Measurements from ENCODE around the gene PIK3C2B. TPM values are rescaled to one million over a fixed set of nuclear protein-coding genes. Genes with fewer than 3 reads are reported as not detected.

The PIK3C2B gene
- total RNA-seq, 1 experiment from 2014 or later, result 24.7 TPM

GRCh38 chr1:204472660-204473059 is 21.9 kb downstream of the PIK3C2B start:
- Mint-ChIP-seq H3K9me3 (ENCODE audit: unreplicated experiment) (no peaks in the 10 kb centered on the region), H3K4me1 (ENCODE audit: low read depth, unreplicated experiment) (no peaks in the 10 kb centered on the region), H3K36me3 (ENCODE audit: insufficient read depth, unreplicated experiment) (no peaks in the 10 kb centered on the region), H3K27ac (ENCODE audit: unreplicated experiment) (no peak overlapping the region), H3K4me3 (ENCODE audit: unreplicated experiment) (no peak overlapping the region), H3K27me3 (ENCODE audit: insufficient read depth, unreplicated experiment) (no peaks in the 10 kb centered on the region)
- H3K27me3 ChIP-seq (replicated peaks; ENCODE audit: control insufficient read depth, insufficient read depth, low read length), result no peaks in the 10 kb centered on the region
- no peak for DNase-seq
- no peaks in the 10 kb centered on the region for H3K9me3 ChIP-seq
- intact Hi-C loops (cut with micrococcal nuclease; ENCODE audit: unreplicated experiment), result no loop called here
- no peaks in the 10 kb centered on the region for H3K4me1 ChIP-seq
- BruUV-seq (replicated peaks), result no TSS peak
- CTCF ChIA-PET, result no interaction called here
- TF ChIP-seq CTCF (IDR thresholded peaks at IDR 0.05; ENCODE audit: insufficient read depth in 1 of 2, low read depth in 1 of 2, low read length in 1 of 2, severe bottlenecking in 1 of 2, unreplicated experiment in 1 of 2), result no peak
- POLR2A ChIA-PET, result no interaction called here
- no peak overlapping the region for H3K4me3 ChIP-seq (ENCODE audit: low read depth, low read length)
- peaks cover 2% of the 10 kb centered on the region; the same call in 1 of the 2 replicates for H3K36me3 ChIP-seq (ENCODE audit: control insufficient read depth, insufficient read depth, low read length)

GRCh38 chr1:204471687-204472086 is 22.9 kb downstream of the PIK3C2B start:
- no peak for TF ChIP-seq CTCF (IDR thresholded peaks at IDR 0.05; ENCODE audit: insufficient read depth in 1 of 2, low read depth in 1 of 2, low read length in 1 of 2, severe bottlenecking in 1 of 2, unreplicated experiment in 1 of 2)
- no peak for DNase-seq
- H3K9me3 Mint-ChIP-seq (ENCODE audit: unreplicated experiment), result no peaks in the 10 kb centered on the region
- CTCF ChIA-PET, result interaction anchor here (0.6 kb wide), 1 partner anchor 19 kb away, joined by 4 read pairs; no protein-coding TSS in a partner anchor
- BruUV-seq (replicated peaks), result no TSS peak
- intact Hi-C loops (cut with micrococcal nuclease; ENCODE audit: unreplicated experiment), result no loop called here
- no peak overlapping the region for H3K27ac Mint-ChIP-seq (ENCODE audit: unreplicated experiment)
- Histone ChIP-seq H3K9me3 (no peaks in the 10 kb centered on the region), H3K27me3 (replicated peaks; ENCODE audit: control insufficient read depth, insufficient read depth, low read length) (no peaks in the 10 kb centered on the region), H3K4me1 (no peaks in the 10 kb centered on the region), H3K4me3 (ENCODE audit: low read depth, low read length) (no peak overlapping the region), H3K36me3 (ENCODE audit: control insufficient read depth, insufficient read depth, low read length) (peaks cover 2% of the 10 kb centered on the region; the same call in 1 of the 2 replicates)
- POLR2A ChIA-PET, result no interaction called here
- no peaks in the 10 kb centered on the region for H3K4me1 Mint-ChIP-seq (ENCODE audit: low read depth, unreplicated experiment)
- H3K4me3 Mint-ChIP-seq (ENCODE audit: unreplicated experiment), result no peak overlapping the region
- no peaks in the 10 kb centered on the region for H3K27me3 Mint-ChIP-seq (ENCODE audit: insufficient read depth, unreplicated experiment)
- no peaks in the 10 kb centered on the region for H3K36me3 Mint-ChIP-seq (ENCODE audit: insufficient read depth, unreplicated experiment)

GRCh38 chr1:204469304-204469703 is 25.3 kb downstream of the PIK3C2B start:
- CTCF ChIA-PET, result no interaction called here
- Histone ChIP-seq H3K4me1 (no peaks in the 10 kb centered on the region), H3K36me3 (ENCODE audit: control insufficient read depth, insufficient read depth, low read length) (peaks cover 2% of the 10 kb centered on the region; the same call in 1 of the 2 replicates), H3K9me3 (no peaks in the 10 kb centered on the region), H3K4me3 (ENCODE audit: low read depth, low read length) (no peak overlapping the region), H3K27me3 (replicated peaks; ENCODE audit: control insufficient read depth, insufficient read depth, low read length) (no peaks in the 10 kb centered on the region)
- POLR2A ChIA-PET, result no interaction called here
- H3K4me1 Mint-ChIP-seq (ENCODE audit: low read depth, unreplicated experiment), result no peaks in the 10 kb centered on the region
- H3K36me3 Mint-ChIP-seq (ENCODE audit: insufficient read depth, unreplicated experiment), result no peaks in the 10 kb centered on the region
- no peaks in the 10 kb centered on the region for H3K27me3 Mint-ChIP-seq (ENCODE audit: insufficient read depth, unreplicated experiment)
- no peak for TF ChIP-seq CTCF (IDR thresholded peaks at IDR 0.05; ENCODE audit: insufficient read depth in 1 of 2, low read depth in 1 of 2, low read length in 1 of 2, severe bottlenecking in 1 of 2, unreplicated experiment in 1 of 2)
- no peak overlapping the region for H3K27ac Mint-ChIP-seq (ENCODE audit: unreplicated experiment)
- H3K4me3 Mint-ChIP-seq (ENCODE audit: unreplicated experiment), result no peak overlapping the region
- intact Hi-C loops (cut with micrococcal nuclease; ENCODE audit: unreplicated experiment), result no loop called here
- DNase-seq, result no peak
- no TSS peak for BruUV-seq (replicated peaks)
- no peaks in the 10 kb centered on the region for H3K9me3 Mint-ChIP-seq (ENCODE audit: unreplicated experiment)
